Right hindlimb (tissue), 1 donor: ENCODE data around the gene ASB13.

Experiments used
- DNase-seq: peaks from one replicate; pipeline ENCODE4 v3.0.0-alpha.2; 2018

The ASB13 gene

GRCh38 chr10:5645944-5646617, 20.3 kb downstream of the ASB13 start:
- no peak for DNase-seq

- DNase-seq: no peak
Observed at GRCh38 chr10:5645375-5645774, 21.0 kb downstream of the ASB13 start.

GRCh38 chr10:5644930-5645329, 21.5 kb downstream of the ASB13 start:
- no peak for DNase-seq

GRCh38 chr10:5643346-5644067, 22.9 kb downstream of the ASB13 start:
- peak; percentile 77 for DNase-seq

- DNase-seq: no peak
Observed at GRCh38 chr10:5641501-5641900, 24.9 kb downstream of the ASB13 start.

GRCh38 chr10:5640501-5640900, 25.9 kb downstream of the ASB13 start:
- DNase-seq: no peak

- no peak for DNase-seq
Observed at GRCh38 chr10:5640036-5640435, 26.4 kb downstream of the ASB13 start.

- DNase-seq: no peak
Observed at GRCh38 chr10:5639066-5639465, 27.3 kb downstream of the ASB13 start.

GRCh38 chr10:5638494-5638893, 27.9 kb downstream of the ASB13 start:
- DNase-seq: no peak

- no peak for DNase-seq
Observed at GRCh38 chr10:5634918-5635317, 31.5 kb downstream of the ASB13 start.

GRCh38 chr10:5633166-5633749, 33.1 kb downstream of the ASB13 start:
- no peak for DNase-seq

- no peak for DNase-seq
Observed at GRCh38 chr10:5632446-5632845, 33.9 kb downstream of the ASB13 start.

GRCh38 chr10:5631936-5632335, 34.5 kb downstream of the ASB13 start:
- no peak for DNase-seq

GRCh38 chr10:5630112-5630436, 36.3 kb downstream of the ASB13 start:
- no peak for DNase-seq

GRCh38 chr10:5629303-5630111, 36.9 kb downstream of the ASB13 start:
- peak; percentile 72 for DNase-seq

GRCh38 chr10:5628451-5629302, 37.7 kb downstream of the ASB13 start:
- peak; percentile 70 for DNase-seq

GRCh38 chr10:5627486-5628044, 38.8 kb downstream of the ASB13 start:
- DNase-seq: no peak

- peak; percentile 68 for DNase-seq
Observed at GRCh38 chr10:5625992-5626777, 40.2 kb downstream of the ASB13 start.

- DNase-seq: no peak
Observed at GRCh38 chr10:5624701-5625100, 41.7 kb downstream of the ASB13 start.

- peak; percentile 90 for DNase-seq
Observed at GRCh38 chr10:5623081-5623748, 43.2 kb downstream of the ASB13 start.
